Neural cell (in vitro differentiated cells): ENCODE results near the gene TMEM9. TPM values are rescaled to one million over a fixed set of nuclear protein-coding genes. Genes with fewer than 3 reads are reported as not detected.

Experiments
- H2AFZ ChIP-seq: fragments of 200-600, 300-800 bp; sonication (generic), shearing (Covaris generic); 2 replicates; pipeline ENCODE4 v1.6.0; 2014; ENCODE audit warnings: low read depth, mild to moderate bottlenecking, antibody characterized with exemption, low read length, moderate library complexity
- H3F3A ChIP-seq: fragments of 200-600 bp; shearing (Covaris generic); 2 replicates; pipeline ENCODE4 v1.6.1; 2016; ENCODE audit warnings: mild to moderate bottlenecking, moderate library complexity, mixed read lengths, antibody characterized with exemption, low read length; ENCODE audit not compliant: insufficient read depth, poor library complexity, severe bottlenecking
- H3K27ac ChIP-seq: fragments of 200-600, 300-800 bp; sonication (generic), shearing (Covaris generic); 2 replicates; pipeline ENCODE4 v1.5.1; 2014; ENCODE audit warnings: mild to moderate bottlenecking, low read length, moderate library complexity
- H3K27me3 ChIP-seq: fragments of 300-800, 200-600 bp; sonication (generic), shearing (Covaris generic); 2 replicates; pipeline ENCODE4 v1.6.0; 2014; ENCODE audit warnings: mild to moderate bottlenecking, low read depth, low read length, moderate library complexity; ENCODE audit not compliant: insufficient read depth
- H3K36me3 ChIP-seq: fragments of 300-800, 200-600 bp; sonication (generic), shearing (Covaris generic); 2 replicates; pipeline ENCODE4 v1.5.1; 2014; ENCODE audit warnings: mild to moderate bottlenecking, antibody characterized with exemption, low read length, moderate library complexity; ENCODE audit not compliant: insufficient read depth
- H3K4me2 ChIP-seq: fragments of 300-800, 200-600 bp; sonication (generic), shearing (Covaris generic); 2 replicates; pipeline ENCODE4 v1.6.0; 2014; ENCODE audit warnings: mild to moderate bottlenecking, low read length
- H3K4me3 ChIP-seq: fragments of 300-800, 200-600 bp; sonication (generic), shearing (Covaris generic); 2 replicates; pipeline ENCODE4 v1.5.1; 2014; ENCODE audit warnings: mild to moderate bottlenecking, low read length, moderate library complexity
- H3K79me2 ChIP-seq: fragments of 200-600 bp; shearing (Covaris generic); replicated peaks from 2 replicates; pipeline ENCODE4 v1.6.0; 2014; ENCODE audit warnings: mild to moderate bottlenecking, low read length, moderate library complexity; ENCODE audit not compliant: insufficient read depth
- H3K9ac ChIP-seq: fragments of 300-800, 200-600 bp; sonication (generic), shearing (Covaris generic); 2 replicates; pipeline ENCODE4 v1.6.1; 2016; ENCODE audit warnings: mild to moderate bottlenecking, low read length, mixed read lengths
- H3K9me2 ChIP-seq: fragments of 200-600 bp; shearing (Covaris generic); 2 replicates; pipeline ENCODE4 v1.6.1; 2016; ENCODE audit warnings: mild to moderate bottlenecking, low read length, mixed read lengths; ENCODE audit not compliant: insufficient read depth
- H3K9me3 ChIP-seq: fragments of 200-600, 300-800 bp; sonication (generic), shearing (Covaris generic); 2 replicates; pipeline ENCODE4 v1.6.1; 2016; ENCODE audit warnings: mild to moderate bottlenecking, mixed run types, low read length, moderate library complexity, mixed read lengths
- H4K20me1 ChIP-seq: fragments of 200-600 bp; shearing (Covaris generic); 2 replicates; pipeline ENCODE4 v1.6.1; 2016; ENCODE audit warnings: mild to moderate bottlenecking, mixed run types; ENCODE audit not compliant: insufficient read depth
- CTCF ChIP-seq: fragments of 450-650 bp; IDR thresholded peaks from 2 replicates; pipeline ENCODE4 v1.5.1; 2014; ENCODE audit warnings: antibody characterized with exemption, mild to moderate bottlenecking, moderate library complexity; ENCODE audit not compliant: poor library complexity, severe bottlenecking
- EP300 ChIP-seq: fragments of 450-650 bp; conservative IDR thresholded peaks from 2 replicates; pipeline ENCODE4 v1.6.1; 2014; ENCODE audit warnings: antibody characterized with exemption, mild to moderate bottlenecking, moderate library complexity; ENCODE audit not compliant: poor library complexity, severe bottlenecking
- EZH2 ChIP-seq: fragments of 200-600, 300-800 bp; shearing (Covaris generic), sonication (generic); IDR thresholded peaks from 2 replicates; pipeline ENCODE4 v1.6.1; 2014; ENCODE audit warnings: antibody characterized with exemption, low read length, borderline replicate concordance, mild to moderate bottlenecking; ENCODE audit not compliant: insufficient read depth, poor library complexity, severe bottlenecking
- MXI1 ChIP-seq: fragments of 450-650 bp; conservative IDR thresholded peaks from 2 replicates; pipeline ENCODE4 v1.6.1; 2014; ENCODE audit warnings: antibody characterized with exemption, mild to moderate bottlenecking; ENCODE audit not compliant: poor library complexity, severe bottlenecking
- POLR2AphosphoS5 ChIP-seq: IDR thresholded peaks from 2 replicates; pipeline ENCODE4 v1.6.1; 2012
- RAD21 ChIP-seq: fragments of 450-650 bp; conservative IDR thresholded peaks from 2 replicates; pipeline ENCODE4 v1.6.1; 2014; ENCODE audit warnings: antibody characterized with exemption, mild to moderate bottlenecking, moderate library complexity
- REST ChIP-seq: IDR thresholded peaks from 2 replicates; pipeline ENCODE4 v1.6.1; 2012; ENCODE audit warnings: borderline replicate concordance
- SMC3 ChIP-seq: fragments of 450-650 bp; conservative IDR thresholded peaks from 2 replicates; pipeline ENCODE4 v1.6.1; 2014; ENCODE audit warnings: antibody characterized with exemption, mild to moderate bottlenecking, moderate library complexity; ENCODE audit not compliant: poor library complexity
- TAF1 ChIP-seq: IDR thresholded peaks from 2 replicates; pipeline ENCODE4 v1.6.1; 2012; ENCODE audit warnings: low read depth
- polyA plus RNA-seq: library from polyadenylated mRNA; depleted of rRNA; stranded (reverse); fragments of >200 nt; gene quantifications from 2 replicates; pipeline ENCODE4 v1.2.3, GENCODE V29; 2014

Gene TMEM9
- polyA plus RNA-seq, 1 donor from 2014 or later: 182 TPM

GRCh38 chr1:201145132-201145531 lies 9.1 kb downstream of the TMEM9 start:
- Histone ChIP-seq H2AFZ (no peak overlapping the region), H3K9me3 (no peaks in the 10 kb centered on the region), H3K9me2 (no peaks in the 10 kb centered on the region), H3K27me3 (no peaks in the 10 kb centered on the region), H3K4me3 (no peak overlapping the region), H3K27ac (no peak overlapping the region), H3K79me2 (no peaks in the 10 kb centered on the region), H3K36me3 (peaks cover 6% of the 10 kb centered on the region), H3F3A (no peaks in the 10 kb centered on the region), H3K4me2 (no peak overlapping the region), H3K9ac (no peak overlapping the region), H4K20me1 (no peaks in the 10 kb centered on the region)
- TF ChIP-seq SMC3 (no peak), MXI1 (no peak), CTCF (no peak), EZH2 (no peak), EP300 (no peak), TAF1 (no peak), RAD21 (no peak), POLR2AphosphoS5 (no peak), REST (no peak)

- Histone ChIP-seq H3K9ac (no peak overlapping the region), H3F3A (no peaks in the 10 kb centered on the region), H3K9me3 (no peaks in the 10 kb centered on the region), H3K9me2 (no peaks in the 10 kb centered on the region), H3K4me2 (no peak overlapping the region), H2AFZ (no peak overlapping the region), H3K36me3 (peaks cover 6% of the 10 kb centered on the region), H3K79me2 (no peaks in the 10 kb centered on the region), H3K27ac (no peak overlapping the region), H4K20me1 (no peaks in the 10 kb centered on the region), H3K27me3 (no peaks in the 10 kb centered on the region), H3K4me3 (no peak overlapping the region)
- TF ChIP-seq EZH2 (no peak), CTCF (no peak), MXI1 (no peak), REST (no peak), EP300 (no peak), POLR2AphosphoS5 (no peak), SMC3 (no peak), RAD21 (no peak), TAF1 (no peak)
Observed at GRCh38 chr1:201144701-201145100, 9.6 kb downstream of the TMEM9 start.
